ENCODE measurements around the gene DNAH14.

DNA sequence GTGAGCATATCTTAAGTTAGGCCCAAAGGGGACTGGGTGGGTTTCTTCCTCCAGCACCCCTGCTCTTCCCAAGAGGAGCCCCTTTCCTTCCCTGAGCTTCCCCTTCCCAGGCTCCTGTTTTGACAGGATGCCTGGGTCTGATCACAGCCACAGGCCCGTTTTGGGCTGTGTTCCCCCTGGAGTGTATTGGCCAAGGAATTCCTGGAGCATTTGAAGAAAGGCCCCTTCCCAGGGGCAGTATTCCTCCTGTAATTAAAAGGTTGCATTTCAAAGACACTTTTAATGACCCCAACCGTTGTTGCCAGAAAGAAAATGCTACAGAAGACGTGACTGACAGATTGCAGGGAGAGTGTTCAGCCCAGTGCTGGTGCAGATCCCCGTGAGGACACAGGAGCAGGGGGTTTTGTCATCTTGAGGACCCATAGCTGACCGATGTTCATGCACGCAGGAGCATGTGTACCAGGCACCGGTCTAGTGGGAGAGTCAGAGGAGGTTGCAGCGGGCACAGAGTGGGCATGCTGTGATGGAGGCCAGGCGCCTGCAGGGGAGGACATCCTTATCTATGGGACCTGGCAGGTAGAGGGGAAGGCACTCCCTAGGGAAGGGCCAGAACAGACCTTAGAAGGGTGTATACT lies 517.6 kb downstream of the DNAH14 start:
- TF ChIP-seq EP300 (IDR thresholded peaks at IDR 0.05; ENCODE audit: borderline replicate concordance) (no peak), ZBTB7A (IDR thresholded peaks at IDR 0.05; ENCODE audit: low read depth) (no peak), RAD21 (IDR thresholded peaks at IDR 0.05; ENCODE audit: low read depth) (no peak), EGR1 (IDR thresholded peaks at IDR 0.05) (no peak), YY1 (IDR thresholded peaks at IDR 0.05; ENCODE audit: low read depth) (no peak), CREB1 (IDR thresholded peaks at IDR 0.05; ENCODE audit: low read depth) (no peak), CEBPB (IDR thresholded peaks at IDR 0.05) (no peak), TAF1 (IDR thresholded peaks at IDR 0.05; ENCODE audit: low read depth) (no peak), NFIC (IDR thresholded peaks at IDR 0.05) (no peak)
- TF ChIP-seq, protein P1, sequence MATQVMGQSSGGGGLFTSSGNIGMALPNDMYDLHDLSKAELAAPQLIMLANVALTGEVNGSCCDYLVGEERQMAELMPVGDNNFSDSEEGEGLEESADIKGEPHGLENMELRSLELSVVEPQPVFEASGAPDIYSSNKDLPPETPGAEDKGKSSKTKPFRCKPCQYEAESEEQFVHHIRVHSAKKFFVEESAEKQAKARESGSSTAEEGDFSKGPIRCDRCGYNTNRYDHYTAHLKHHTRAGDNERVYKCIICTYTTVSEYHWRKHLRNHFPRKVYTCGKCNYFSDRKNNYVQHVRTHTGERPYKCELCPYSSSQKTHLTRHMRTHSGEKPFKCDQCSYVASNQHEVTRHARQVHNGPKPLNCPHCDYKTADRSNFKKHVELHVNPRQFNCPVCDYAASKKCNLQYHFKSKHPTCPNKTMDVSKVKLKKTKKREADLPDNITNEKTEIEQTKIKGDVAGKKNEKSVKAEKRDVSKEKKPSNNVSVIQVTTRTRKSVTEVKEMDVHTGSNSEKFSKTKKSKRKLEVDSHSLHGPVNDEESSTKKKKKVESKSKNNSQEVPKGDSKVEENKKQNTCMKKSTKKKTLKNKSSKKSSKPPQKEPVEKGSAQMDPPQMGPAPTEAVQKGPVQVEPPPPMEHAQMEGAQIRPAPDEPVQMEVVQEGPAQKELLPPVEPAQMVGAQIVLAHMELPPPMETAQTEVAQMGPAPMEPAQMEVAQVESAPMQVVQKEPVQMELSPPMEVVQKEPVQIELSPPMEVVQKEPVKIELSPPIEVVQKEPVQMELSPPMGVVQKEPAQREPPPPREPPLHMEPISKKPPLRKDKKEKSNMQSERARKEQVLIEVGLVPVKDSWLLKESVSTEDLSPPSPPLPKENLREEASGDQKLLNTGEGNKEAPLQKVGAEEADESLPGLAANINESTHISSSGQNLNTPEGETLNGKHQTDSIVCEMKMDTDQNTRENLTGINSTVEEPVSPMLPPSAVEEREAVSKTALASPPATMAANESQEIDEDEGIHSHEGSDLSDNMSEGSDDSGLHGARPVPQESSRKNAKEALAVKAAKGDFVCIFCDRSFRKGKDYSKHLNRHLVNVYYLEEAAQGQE (IDR thresholded peaks at IDR 0.05; ENCODE audit: low read depth), result no peak
- TF ChIP-seq, protein P2, sequence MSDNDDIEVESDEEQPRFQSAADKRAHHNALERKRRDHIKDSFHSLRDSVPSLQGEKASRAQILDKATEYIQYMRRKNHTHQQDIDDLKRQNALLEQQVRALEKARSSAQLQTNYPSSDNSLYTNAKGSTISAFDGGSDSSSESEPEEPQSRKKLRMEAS (IDR thresholded peaks at IDR 0.05), result no peak
- TF ChIP-seq, protein P3, sequence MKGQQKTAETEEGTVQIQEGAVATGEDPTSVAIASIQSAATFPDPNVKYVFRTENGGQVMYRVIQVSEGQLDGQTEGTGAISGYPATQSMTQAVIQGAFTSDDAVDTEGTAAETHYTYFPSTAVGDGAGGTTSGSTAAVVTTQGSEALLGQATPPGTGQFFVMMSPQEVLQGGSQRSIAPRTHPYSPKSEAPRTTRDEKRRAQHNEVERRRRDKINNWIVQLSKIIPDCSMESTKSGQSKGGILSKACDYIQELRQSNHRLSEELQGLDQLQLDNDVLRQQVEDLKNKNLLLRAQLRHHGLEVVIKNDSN (IDR thresholded peaks at IDR 0.05), result no peak

Data from Ishikawa (cell line).